ENCODE data around the gene NUDT3. TPM values are rescaled to one million over a fixed set of nuclear protein-coding genes. Genes with fewer than 3 reads are reported as not detected.
A peak's percentile ranks its signal among the peaks of the same experiment; 100 is the strongest.

Gene NUDT3
- total and polyA plus RNA-seq, 4 donors: 3.2 to 20.2 (median 9.5) TPM

- no peaks in the 10 kb centered on the region for H3K36me3 ChIP-seq (ENCODE audit: control insufficient read depth in 4 of 4, insufficient read depth in 3 of 4, low read depth in 1 of 4, low read length in 3 of 4)
- peak overlapping the region; percentile 33 to 74 for H3K27ac ChIP-seq (ENCODE audit: low read depth in 1 of 2, low read length in 2 of 2)
- no peak for DNase-seq (ENCODE audit: low spot score)
- peaks cover 14 to 38% (median 22%) of the 10 kb centered on the region in 4 donors for H3K4me1 ChIP-seq (ENCODE audit: control insufficient read depth in 4 of 4, insufficient read depth in 4 of 4, low read length in 3 of 4)
- 56% methylated on average over 2 of the region's 2 CpGs for WGBS
- H3K4me3 ChIP-seq (ENCODE audit: low read depth in 1 of 3, low read length in 3 of 3): no peak overlapping the region
- TF ChIP-seq EGR1 (IDR thresholded peaks at IDR 0.05; ENCODE audit: low read depth in 2 of 2) (no peak), HNF4A (conservative IDR thresholded peaks at IDR 0.05) (no peak), MAX (IDR thresholded peaks at IDR 0.05) (no peak), NR2F2 (IDR thresholded peaks at IDR 0.05) (no peak), REST (IDR thresholded peaks at IDR 0.05) (no peak), FOXA2 (IDR thresholded peaks at IDR 0.05) (no peak), CTCF (IDR thresholded peaks at IDR 0.05; ENCODE audit: low read depth, low read length, missing input control) (no peak), FOXA1 (IDR thresholded peaks at IDR 0.05) (no peak), SP1 (IDR thresholded peaks at IDR 0.05) (no peak), ATF3 (IDR thresholded peaks at IDR 0.05) (no peak), RXRA (IDR thresholded peaks at IDR 0.05) (no peak), YY1 (IDR thresholded peaks at IDR 0.05) (no peak), GABPA (IDR thresholded peaks at IDR 0.05 in 1 of 2, conservative IDR thresholded peaks at IDR 0.05 in 1 of 2) (no peak), TAF1 (conservative IDR thresholded peaks at IDR 0.05) (no peak)
- H3K9ac ChIP-seq (ENCODE audit: low read depth in 1 of 2, low read length in 2 of 2): no peak overlapping the region
- no peaks in the 10 kb centered on the region for H3K27me3 ChIP-seq (ENCODE audit: control insufficient read depth in 4 of 4, insufficient read depth in 4 of 4, low read length in 3 of 4)
- no peaks in the 10 kb centered on the region for H3K9me3 ChIP-seq (ENCODE audit: control insufficient read depth in 4 of 4, low read length in 3 of 4)
Measured at GRCh38 chr6:34305497-34305896, 87.0 kb downstream of the NUDT3 start.

GRCh38 chr6:34304164-34304563 is 88.3 kb downstream of the NUDT3 start:
- DNase-seq (ENCODE audit: low spot score): no peak
- H3K27ac ChIP-seq (ENCODE audit: low read depth in 1 of 2, low read length in 2 of 2): no peak overlapping the region
- no peak overlapping the region for H3K9ac ChIP-seq (ENCODE audit: low read depth in 1 of 2, low read length in 2 of 2)
- 98% methylated on average over 3 of the region's 3 CpGs for WGBS
- H3K27me3 ChIP-seq (ENCODE audit: control insufficient read depth in 4 of 4, insufficient read depth in 4 of 4, low read length in 3 of 4): no peaks in the 10 kb centered on the region
- TF ChIP-seq HNF4A (conservative IDR thresholded peaks at IDR 0.05) (no peak), RAD21 (IDR thresholded peaks at IDR 0.05) (no peak), SP1 (IDR thresholded peaks at IDR 0.05) (no peak), YY1 (IDR thresholded peaks at IDR 0.05) (no peak), MAX (IDR thresholded peaks at IDR 0.05) (no peak), ZBTB33 (IDR thresholded peaks at IDR 0.05) (no peak), RXRA (IDR thresholded peaks at IDR 0.05) (no peak), ATF3 (IDR thresholded peaks at IDR 0.05) (no peak), GABPA (IDR thresholded peaks at IDR 0.05 in 1 of 2, conservative IDR thresholded peaks at IDR 0.05 in 1 of 2) (no peak), NR2F2 (IDR thresholded peaks at IDR 0.05) (no peak), JUND (IDR thresholded peaks at IDR 0.05) (no peak), FOXA2 (IDR thresholded peaks at IDR 0.05) (no peak)
- no peaks in the 10 kb centered on the region for H3K9me3 ChIP-seq (ENCODE audit: control insufficient read depth in 4 of 4, low read length in 3 of 4)
- no peaks in the 10 kb centered on the region for H3K36me3 ChIP-seq (ENCODE audit: control insufficient read depth in 4 of 4, insufficient read depth in 3 of 4, low read depth in 1 of 4, low read length in 3 of 4)
- H3K4me1 ChIP-seq (ENCODE audit: control insufficient read depth in 4 of 4, insufficient read depth in 4 of 4, low read length in 3 of 4): peaks cover 14 to 33% (median 22%) of the 10 kb centered on the region in 4 donors
- no peak overlapping the region for H3K4me3 ChIP-seq (ENCODE audit: low read depth in 1 of 3, low read length in 3 of 3)
